GM06990 (cell line): ENCODE results near the gene OSBP2.

ENCODE experiments used
- DNase-seq: peaks from one replicate; pipeline ENCODE4 v3.0.0-alpha.2; 2011; ENCODE audit not compliant: insufficient read length; ENCODE audit errors: extremely low read depth
- H3K27me3 ChIP-seq: replicated peaks from 2 replicates; pipeline ENCODE4 v1.6.0; 2011; ENCODE audit warnings: low read length; ENCODE audit not compliant: control insufficient read depth, insufficient read depth
- H3K36me3 ChIP-seq: 2 replicates; pipeline ENCODE4 v1.5.1; 2011; ENCODE audit warnings: low read length; ENCODE audit not compliant: control insufficient read depth, insufficient read depth
- H3K4me3 ChIP-seq: replicated peaks from 2 replicates; pipeline ENCODE4 v1.5.1; 2011; ENCODE audit warnings: low read depth, mild to moderate bottlenecking, control low read depth, low read length
- CTCF ChIP-seq: IDR thresholded peaks from 2 replicates; pipeline ENCODE4 v1.5.1; 2011; ENCODE audit warnings: low read length, control low read depth, mild to moderate bottlenecking, inconsistent platforms; ENCODE audit not compliant: insufficient read depth, poor library complexity, severe bottlenecking

OSBP2 gene

GRCh38 chr22:30885591-30885990 lies 190.9 kb downstream of the OSBP2 start:
- Histone ChIP-seq H3K4me3 (no peak overlapping the region), H3K36me3 (no peaks in the 10 kb centered on the region), H3K27me3 (no peaks in the 10 kb centered on the region; the same call in 1 of the 2 replicates)
- no peak for DNase-seq
- no peak for TF ChIP-seq CTCF

DNA sequence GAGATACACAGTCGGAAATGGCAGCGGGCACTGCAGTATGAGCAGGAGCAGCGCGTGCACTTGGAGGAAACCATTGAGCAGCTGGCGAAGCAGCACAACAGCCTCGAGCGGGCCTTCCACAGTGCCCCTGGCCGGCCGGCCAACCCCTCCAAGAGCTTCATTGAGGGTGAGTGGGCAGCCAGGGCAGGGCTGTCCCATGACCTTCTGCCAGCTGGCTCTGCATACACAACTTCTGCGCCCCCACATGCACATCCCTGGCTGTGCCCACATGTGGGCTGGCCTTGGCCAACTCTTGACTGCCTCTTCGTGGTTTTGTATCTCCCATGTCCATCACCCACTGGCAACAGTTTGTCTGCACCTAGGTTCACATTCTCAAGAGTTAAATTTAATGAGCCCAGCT lies 192.8 kb downstream of the OSBP2 start:
- H3K4me3 ChIP-seq = no peak overlapping the region
- no peaks in the 10 kb centered on the region for H3K36me3 ChIP-seq
- TF ChIP-seq CTCF = no peak
- DNase-seq = no peak
- no peaks in the 10 kb centered on the region; the same call in 1 of the 2 replicates for H3K27me3 ChIP-seq

GRCh38 chr22:30887861-30888260 lies 193.2 kb downstream of the OSBP2 start:
- no peak for TF ChIP-seq CTCF
- DNase-seq = no peak
- no peak overlapping the region for H3K4me3 ChIP-seq
- no peaks in the 10 kb centered on the region; the same call in 1 of the 2 replicates for H3K27me3 ChIP-seq
- no peaks in the 10 kb centered on the region for H3K36me3 ChIP-seq

GRCh38 chr22:30889268-30889995 lies 194.8 kb downstream of the OSBP2 start:
- TF ChIP-seq CTCF = no peak
- H3K4me3 ChIP-seq = no peak overlapping the region
- H3K36me3 ChIP-seq = no peaks in the 10 kb centered on the region
- H3K27me3 ChIP-seq = no peaks in the 10 kb centered on the region; the same call in 1 of the 2 replicates
- no peak for DNase-seq

GRCh38 chr22:30889996-30890480 lies 195.4 kb downstream of the OSBP2 start:
- DNase-seq = no peak
- no peak for TF ChIP-seq CTCF
- Histone ChIP-seq H3K27me3 (no peaks in the 10 kb centered on the region; the same call in 1 of the 2 replicates), H3K36me3 (no peaks in the 10 kb centered on the region), H3K4me3 (no peak overlapping the region)
